HFF-Myc (cell line): ENCODE results near the gene TMEM59.
"Not testable (repeated sequence)": the region's sequence is repeated elsewhere in the genome, so short reads cannot be mapped to it uniquely, and the experiment has no call there.

Experiments
- DNase-seq: peaks from one replicate; pipeline ENCODE4 v3.0.0-alpha.2; 2011; ENCODE audit warnings: low read depth; ENCODE audit errors: extremely low read depth
- H3K4me3 ChIP-seq: replicated peaks from 2 replicates; pipeline ENCODE4 v1.5.1; 2011; ENCODE audit warnings: low read depth, mild to moderate bottlenecking, control low read depth, low read length
- CTCF ChIP-seq: IDR thresholded peaks from 2 replicates; pipeline ENCODE4 v1.5.1; 2012; ENCODE audit warnings: mild to moderate bottlenecking, low read depth, low read length, control low read depth; ENCODE audit errors: missing control alignments

The TMEM59 gene

GRCh38 chr1:54045496-54045895 lies 7.5 kb downstream of the TMEM59 start:
- no peak for TF ChIP-seq CTCF
- no peak for DNase-seq
- no peak overlapping the region for H3K4me3 ChIP-seq

GRCh38 chr1:54041806-54042205 lies 11.2 kb downstream of the TMEM59 start:
- DNase-seq, result no peak
- no peak for TF ChIP-seq CTCF
- no peak overlapping the region for H3K4me3 ChIP-seq

GRCh38 chr1:54037476-54037875 lies 15.5 kb downstream of the TMEM59 start:
- DNase-seq, result no peak
- TF ChIP-seq CTCF, result no peak
- no peak overlapping the region for H3K4me3 ChIP-seq

DNA sequence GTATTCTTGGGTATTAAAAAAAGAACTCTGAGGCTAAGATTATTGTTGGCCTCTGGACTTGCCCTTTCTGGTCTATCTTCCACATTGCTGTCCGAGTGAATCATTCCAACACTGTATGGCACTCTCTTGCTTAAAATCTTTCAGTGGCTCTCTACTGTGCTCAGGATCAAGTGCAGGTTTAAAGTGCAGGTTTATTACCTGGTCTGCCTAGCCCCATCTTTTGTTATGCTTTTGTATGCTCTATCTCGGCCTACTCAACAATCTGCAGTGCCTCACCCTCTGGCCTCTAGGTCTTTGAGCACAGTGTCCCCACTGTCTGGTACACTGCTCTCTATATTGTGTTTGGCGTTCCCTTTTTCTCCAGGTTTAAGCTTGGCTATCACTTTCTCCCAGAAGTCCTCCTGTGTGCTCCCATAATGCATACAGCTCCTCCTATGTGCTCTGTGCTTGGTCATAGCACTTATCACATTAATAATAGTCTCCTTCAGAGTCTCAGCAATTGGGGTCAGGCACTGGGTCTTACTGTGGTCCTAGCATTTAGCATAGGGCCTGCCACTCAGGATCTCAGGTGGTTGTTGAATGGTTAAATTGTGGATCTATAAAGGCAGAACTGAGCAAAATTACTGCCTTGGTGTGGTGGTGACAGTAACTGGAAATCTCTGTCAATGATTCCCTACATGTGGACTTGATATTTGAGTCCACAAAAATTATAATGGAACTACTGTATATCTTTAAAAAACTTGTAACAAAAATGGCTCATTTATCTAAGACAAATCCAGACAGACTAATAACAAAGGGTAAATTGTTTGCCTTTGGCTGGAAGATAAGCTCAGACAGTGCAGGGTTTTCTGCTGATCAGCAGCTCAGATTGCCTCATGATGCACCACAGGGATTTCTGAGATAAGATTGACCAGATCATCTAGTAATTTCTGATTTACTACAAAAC lies 24.4 kb downstream of the TMEM59 start:
- H3K4me3 ChIP-seq, result no peak overlapping the region
- no peak for TF ChIP-seq CTCF
- no peak for DNase-seq

- no peak for TF ChIP-seq CTCF
- DNase-seq, result no peak
- H3K4me3 ChIP-seq, result no peak overlapping the region
Measured at GRCh38 chr1:54027848-54028247, 25.2 kb downstream of the TMEM59 start.

DNA sequence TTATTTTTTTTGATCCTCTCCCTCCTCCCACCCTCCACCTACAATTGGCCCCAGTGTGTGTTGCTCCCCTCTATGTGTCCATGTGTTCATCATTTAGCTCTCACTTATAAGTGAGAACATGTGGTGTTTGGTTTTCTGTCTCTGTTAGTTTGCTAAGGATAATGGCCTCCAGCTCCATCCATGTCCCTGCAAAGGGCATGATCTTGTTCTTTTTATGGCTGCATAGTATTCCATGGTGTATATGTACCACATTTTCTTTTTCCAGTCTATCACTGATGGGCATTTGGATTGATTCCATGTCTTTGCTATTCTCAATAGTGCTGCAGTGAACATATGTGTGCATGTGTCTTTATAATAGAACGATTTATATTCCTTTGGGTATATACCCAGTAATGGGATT lies 28.2 kb downstream of the TMEM59 start:
- H3K4me3 ChIP-seq, DNase-seq: not testable (repeated sequence)

- no peak overlapping the region for H3K4me3 ChIP-seq
- no peak for TF ChIP-seq CTCF
- DNase-seq, result no peak
Measured at GRCh38 chr1:54024358-54024757, 28.6 kb downstream of the TMEM59 start.

- H3K4me3 ChIP-seq, DNase-seq: not testable (repeated sequence)
Measured at GRCh38 chr1:54019562-54020176, 33.3 kb downstream of the TMEM59 start.
